ENCODE measurements around the gene PNMT.

PNMT gene

DNA sequence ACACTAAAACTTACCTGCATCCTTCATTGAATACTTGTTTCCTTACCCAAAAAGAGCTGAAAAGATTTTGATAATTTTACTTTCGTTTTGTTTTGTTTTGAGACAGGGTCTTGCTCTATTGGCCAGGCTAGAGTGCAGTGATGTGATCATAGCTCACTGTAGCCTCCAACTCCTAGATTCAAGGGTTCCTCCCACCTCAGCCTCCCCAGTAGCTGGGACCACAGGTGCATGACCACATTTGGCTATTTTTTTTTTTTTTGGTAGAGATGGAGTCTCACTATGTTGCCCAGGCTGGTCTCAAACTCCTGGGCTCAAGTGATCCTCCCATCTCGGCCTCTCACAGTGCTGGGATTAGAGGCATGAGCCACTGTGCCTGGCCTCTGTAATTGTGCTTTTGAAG, 13.1 kb upstream of the PNMT start:
- no peak for DNase-seq

DNA sequence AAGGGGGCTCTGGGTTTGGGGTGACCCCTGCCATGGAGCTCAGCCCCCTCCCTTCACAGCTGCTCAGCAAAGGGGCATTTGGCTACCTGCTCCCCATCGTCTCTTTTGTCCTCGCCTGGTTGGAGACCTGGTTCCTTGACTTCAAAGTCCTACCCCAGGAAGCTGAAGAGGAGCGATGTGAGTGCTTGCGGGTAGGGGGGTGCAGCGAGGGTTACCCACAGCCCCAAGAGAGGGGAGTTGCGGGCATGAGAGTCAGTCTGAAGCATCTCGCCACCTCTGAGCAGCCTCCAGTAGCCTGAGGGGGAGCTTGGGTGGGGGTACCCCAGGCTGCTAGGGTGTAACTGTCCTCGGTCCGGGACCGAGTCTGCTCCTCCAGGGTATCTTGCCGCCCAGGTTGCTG, 9.9 kb upstream of the PNMT start:
- no peak for DNase-seq

DNA sequence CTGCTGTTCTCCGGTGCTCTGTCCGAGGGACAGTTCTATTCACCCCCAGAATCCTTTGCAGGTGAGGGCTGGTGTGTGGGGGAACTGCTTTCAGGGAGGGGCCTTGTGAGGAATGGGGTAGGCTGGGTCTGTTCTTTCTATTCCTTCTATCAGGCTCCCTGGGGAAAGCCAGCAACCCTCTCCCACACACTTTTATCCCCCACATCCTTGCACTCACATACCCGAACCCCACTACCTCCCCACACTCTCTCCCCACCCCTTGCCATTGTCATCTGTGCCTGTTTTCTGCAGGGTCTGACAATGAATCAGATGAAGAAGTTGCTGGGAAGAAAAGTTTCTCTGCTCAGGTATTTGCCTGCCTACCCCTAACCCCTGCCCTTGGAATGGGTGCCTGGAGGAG, 9.5 kb upstream of the PNMT start:
- DNase-seq: no peak

DNA sequence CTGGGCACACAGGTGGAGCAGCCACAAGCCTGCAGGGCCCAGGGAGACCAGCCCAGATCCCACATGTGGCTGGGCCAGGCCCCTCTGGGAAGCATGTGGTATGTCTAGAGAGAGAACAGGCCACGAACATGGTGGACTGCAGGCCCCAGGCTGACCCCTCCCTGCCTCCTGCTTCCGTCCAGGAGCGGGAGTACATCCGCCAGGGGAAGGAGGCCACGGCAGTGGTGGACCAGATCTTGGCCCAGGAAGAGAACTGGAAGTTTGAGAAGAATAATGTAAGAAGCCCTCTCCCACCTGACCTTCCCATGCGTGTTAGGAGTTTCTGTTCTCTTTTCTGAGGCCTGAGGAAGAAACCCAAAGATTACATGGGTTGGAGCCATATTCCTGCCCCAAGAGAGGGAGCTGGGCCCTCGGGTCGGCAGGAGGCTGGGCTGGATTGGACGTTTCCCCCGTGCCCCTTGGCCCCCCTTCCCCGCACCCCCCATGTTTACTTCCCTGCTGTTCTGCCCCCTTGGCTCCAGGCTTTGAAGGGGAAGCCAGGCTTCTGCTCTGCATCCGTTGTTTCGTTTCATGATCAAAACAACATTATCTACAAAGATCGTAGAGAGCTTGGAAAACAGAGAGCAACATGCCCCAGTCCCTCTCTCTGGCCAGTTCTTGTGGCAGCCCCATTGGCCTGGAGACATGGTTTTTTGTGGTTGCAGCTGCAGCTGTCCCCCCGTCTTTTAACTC, 8.8 kb upstream of the PNMT start:
- DNase-seq: no peak

DNA sequence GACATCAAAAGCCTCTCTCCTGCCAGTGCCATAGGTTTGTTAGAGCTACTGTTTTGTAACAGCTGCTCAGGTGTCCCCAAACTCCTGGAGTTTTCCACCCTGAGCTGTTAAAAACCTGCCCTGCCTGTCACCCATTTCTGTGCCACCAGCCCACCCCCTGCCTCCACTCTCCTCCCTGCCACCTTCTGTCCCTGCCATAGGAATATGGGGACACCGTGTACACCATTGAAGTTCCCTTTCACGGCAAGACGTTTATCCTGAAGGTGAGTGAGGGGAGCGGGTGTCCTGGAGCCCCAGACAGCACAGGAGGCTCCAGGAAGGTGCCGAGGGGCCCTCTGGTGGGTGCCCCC, 8.3 kb upstream of the PNMT start:
- no peak for DNase-seq

DNA sequence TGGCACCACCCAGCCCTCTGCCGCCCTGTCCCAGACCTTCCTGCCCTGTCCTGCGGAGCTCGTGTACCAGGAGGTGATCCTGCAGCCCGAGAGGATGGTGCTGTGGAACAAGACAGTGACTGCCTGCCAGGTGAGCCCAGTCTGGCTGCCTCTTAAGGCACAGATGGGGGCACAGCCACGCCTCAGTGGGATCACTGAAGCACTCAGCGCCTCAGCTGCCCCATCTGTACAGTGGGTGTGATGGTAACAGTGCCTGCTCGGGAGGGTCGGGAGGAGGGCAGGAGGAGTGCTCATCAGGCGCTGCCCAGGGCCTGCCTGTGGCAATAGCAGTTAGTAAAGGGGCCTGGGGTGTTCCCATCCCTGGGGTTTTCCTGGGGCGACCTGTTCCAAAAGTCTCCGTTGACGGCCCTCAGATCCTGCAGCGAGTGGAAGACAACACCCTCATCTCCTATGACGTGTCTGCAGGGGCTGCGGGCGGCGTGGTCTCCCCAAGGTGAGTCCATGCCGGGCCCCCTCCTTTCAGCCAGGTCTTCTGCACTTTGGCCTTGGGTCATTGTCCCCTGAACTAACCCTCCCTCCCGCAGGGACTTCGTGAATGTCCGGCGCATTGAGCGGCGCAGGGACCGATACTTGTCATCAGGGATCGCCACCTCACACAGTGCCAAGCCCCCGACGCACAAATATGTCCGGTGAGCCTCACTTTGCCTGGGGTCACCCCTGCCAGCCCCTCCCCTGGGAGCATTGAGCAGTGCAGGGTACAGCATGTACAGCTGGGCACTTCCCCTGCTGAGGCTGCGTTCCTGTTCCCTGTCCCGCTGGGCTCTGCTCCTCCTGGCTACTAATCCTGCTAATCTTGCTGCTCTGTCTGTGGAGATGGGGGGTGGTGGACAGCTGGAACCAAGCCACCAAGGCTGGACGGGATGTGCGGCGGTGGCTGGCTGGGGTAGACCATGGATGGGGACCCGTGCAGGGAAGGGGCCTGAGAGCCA, 7.6 kb upstream of the PNMT start:
- DNase-seq: no peak

DNA sequence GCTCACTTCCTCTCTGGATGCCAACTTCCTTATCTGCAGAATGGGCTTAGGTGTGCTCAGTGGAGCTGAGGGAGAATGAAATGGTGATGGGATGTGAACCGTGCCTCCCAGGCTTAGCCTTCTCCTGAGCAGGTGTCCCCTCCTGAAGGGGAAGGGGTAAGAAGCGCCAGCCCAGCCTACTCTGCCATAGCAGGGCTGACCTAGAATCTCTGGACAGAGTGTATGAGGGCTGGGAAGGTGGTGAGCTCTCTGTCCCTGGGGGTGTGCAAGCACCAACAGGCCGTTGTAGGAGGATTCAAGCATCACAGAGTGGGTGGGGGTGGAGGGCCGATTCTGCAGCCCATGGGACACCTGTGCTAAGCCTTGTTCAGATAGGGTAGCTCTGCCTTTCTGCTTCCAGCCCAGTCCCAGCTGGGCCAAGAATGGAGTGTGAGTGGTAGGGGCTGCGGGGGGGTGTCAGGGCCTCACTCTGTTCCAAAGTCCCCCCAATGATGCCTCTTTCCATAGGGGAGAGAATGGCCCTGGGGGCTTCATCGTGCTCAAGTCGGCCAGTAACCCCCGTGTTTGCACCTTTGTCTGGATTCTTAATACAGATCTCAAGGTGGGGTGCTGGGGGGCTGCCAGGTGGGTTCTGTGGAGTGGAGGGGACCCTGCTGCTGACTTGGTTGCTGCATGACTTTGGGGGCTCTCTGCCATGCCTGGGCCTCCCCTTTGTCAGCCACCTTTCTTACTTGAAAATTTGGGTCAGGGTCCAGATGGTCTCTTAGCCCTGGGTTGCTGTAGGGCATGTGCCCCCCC, 6.3 kb upstream of the PNMT start:
- no peak for DNase-seq

DNA sequence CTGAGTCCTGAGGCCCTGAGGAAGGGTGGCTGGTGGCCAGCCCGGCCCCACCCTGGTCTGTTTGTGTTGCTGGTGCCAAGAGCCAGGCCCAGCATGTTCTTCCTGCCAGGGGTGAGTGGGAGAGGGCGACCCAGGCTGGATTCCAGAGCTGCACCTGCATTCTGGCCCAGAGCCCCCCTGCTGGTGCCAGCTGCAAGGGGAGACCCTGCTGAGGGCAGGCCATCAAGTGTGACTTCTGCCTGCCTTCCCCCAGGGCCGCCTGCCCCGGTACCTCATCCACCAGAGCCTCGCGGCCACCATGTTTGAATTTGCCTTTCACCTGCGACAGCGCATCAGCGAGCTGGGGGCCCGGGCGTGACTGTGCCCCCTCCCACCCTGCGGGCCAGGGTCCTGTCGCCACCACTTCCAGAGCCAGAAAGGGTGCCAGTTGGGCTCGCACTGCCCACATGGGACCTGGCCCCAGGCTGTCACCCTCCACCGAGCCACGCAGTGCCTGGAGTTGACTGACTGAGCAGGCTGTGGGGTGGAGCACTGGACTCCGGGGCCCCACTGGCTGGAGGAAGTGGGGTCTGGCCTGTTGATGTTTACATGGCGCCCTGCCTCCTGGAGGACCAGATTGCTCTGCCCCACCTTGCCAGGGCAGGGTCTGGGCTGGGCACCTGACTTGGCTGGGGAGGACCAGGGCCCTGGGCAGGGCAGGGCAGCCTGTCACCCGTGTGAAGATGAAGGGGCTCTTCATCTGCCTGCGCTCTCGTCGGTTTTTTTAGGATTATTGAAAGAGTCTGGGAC, 5.5 kb upstream of the PNMT start:
- no peak for DNase-seq

DNA sequence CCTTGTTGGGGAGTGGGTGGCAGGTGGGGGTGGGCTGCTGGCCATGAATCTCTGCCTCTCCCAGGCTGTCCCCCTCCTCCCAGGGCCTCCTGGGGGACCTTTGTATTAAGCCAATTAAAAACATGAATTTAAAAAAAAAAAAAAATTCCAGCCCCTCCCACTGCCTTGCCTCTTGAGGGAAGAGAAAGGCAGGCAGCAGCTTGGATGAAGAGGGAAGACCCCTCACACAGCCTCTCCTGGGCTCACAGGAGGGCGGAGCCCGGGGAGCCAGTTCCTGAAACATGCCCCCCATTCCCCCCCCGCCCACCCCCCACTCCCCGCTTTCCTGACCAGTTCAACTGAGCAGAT, 4.9 kb upstream of the PNMT start:
- DNase-seq: no peak

DNA sequence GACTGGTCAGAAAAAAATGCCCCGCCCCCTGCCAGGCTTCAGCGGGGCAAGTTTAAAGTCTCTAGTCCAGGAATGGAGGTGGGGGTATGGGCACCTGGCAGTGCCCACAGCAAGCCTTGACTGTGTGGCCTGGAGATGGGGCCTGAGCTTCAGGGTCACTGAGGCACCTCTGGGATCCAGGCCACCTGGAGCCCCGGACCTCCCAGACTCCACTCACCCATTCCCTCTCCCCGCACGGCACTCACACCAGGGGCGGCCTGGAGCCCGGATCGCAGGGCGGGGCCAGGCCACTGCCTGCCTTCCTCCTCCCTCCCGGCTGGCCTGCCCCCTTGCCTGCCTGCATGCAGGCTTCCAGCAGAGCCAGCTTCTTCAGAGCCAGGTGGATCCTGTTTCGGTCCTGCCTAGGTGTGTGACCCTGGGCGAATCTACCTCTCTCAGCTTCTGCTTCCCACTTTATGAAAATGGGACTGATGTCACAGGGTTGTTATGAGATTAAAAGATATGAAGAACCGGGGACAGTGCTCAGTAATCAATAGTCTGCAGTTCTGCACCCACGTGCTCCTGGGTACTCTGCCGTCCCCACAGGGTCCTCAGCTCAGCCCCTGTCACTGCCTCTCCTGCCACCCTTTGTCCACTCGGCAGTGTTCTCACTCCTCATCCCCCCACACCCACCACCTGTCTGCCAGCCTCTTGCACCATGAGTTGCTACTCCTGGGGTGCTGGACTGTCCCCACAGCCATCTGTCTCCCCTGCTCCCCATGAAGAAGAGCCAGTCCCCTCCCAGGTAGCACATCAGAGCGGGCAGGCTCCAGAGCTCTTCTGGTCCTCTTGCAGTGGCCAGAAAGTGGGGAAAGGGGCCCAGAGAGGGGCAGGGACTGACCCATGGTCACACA, 4.3 kb upstream of the PNMT start:
- peak; percentile 18 for DNase-seq

DNA sequence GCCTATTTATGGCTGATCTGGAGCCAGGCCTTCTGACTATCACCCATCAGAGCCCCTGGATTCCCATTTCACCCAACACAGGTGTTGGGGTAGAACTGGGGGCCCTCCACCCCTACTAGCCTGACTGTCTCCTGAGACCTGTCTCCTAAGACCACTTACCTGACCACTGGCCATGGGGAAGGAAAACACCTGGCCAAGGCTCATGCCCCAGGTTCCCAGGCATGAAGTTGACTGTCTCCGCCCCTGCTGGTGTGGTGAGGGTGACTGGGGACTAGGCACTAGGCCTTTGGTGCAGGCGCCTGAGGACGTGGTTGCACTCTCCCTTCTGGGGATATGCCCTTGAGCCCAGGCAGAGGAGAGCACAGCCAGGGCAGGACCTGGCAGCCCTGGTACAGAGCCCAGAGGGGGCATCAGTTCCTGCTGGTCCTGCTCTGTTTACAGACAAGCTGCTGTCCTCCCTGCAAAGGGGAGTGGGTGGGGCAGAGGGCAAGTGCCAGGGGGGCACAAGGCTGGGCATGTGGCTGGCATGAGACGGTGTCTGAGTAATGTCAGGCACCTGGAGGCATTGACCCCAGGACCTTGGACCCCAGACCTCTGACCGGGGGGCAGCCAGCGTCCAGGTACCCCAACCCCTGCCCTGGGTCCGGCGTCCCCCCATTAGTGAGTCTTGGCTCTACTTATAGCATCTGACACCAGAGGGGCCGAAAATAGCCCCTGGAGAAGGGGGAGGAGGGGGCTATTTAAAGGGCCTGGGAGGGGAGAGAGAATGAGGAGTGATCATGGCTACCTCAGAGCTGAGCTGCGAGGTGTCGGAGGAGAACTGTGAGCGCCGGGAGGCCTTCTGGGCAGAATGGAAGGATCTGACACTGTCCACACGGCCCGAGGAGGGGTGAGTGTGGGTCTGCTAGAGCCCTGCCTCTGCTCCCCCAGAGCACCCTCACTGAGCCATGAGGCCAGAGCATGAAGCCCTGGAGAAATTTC, 3.4 kb upstream of the PNMT start, which contains the start of gene TCAP:
Gene TCAP, plus strand, starts transcription at position 769 of the 981 bp plus-strand sequence. Its CDS starts 11 bp downstream, at position 780.
- DNase-seq: no peak

DNA sequence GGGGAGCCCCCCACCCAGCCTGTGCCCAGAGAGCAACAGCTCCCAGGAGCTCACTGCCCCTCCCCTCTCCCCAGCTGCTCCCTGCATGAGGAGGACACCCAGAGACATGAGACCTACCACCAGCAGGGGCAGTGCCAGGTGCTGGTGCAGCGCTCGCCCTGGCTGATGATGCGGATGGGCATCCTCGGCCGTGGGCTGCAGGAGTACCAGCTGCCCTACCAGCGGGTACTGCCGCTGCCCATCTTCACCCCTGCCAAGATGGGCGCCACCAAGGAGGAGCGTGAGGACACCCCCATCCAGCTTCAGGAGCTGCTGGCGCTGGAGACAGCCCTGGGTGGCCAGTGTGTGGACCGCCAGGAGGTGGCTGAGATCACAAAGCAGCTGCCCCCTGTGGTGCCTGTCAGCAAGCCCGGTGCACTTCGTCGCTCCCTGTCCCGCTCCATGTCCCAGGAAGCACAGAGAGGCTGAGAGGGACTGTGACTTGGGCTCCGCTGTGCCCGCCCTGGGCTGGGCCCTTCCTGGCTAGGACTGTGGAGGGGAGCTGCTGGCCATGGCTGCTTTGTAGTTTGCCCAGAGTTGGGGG, 2.5 kb upstream of the PNMT start:
- no peak for DNase-seq

DNA sequence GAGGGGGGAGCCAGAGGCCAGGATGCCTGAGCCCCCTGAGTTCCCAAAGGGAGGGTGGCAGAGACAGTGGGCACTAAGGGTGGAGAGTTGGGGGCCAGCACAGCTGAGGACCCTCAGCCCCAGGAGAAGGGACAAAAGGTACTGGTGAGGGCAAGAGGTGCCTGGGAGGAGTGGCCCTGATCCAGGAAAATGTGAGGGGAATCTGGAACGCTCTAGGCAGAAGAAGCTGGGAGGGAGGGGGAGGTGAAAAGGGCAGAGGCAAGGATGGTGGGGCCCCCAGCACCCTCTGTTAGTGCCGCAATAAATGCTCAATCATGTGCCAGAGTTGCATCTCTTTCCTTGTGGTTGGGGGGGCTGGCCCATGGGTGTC, 2.0 kb upstream of the PNMT start:
- no peak for DNase-seq

DNA sequence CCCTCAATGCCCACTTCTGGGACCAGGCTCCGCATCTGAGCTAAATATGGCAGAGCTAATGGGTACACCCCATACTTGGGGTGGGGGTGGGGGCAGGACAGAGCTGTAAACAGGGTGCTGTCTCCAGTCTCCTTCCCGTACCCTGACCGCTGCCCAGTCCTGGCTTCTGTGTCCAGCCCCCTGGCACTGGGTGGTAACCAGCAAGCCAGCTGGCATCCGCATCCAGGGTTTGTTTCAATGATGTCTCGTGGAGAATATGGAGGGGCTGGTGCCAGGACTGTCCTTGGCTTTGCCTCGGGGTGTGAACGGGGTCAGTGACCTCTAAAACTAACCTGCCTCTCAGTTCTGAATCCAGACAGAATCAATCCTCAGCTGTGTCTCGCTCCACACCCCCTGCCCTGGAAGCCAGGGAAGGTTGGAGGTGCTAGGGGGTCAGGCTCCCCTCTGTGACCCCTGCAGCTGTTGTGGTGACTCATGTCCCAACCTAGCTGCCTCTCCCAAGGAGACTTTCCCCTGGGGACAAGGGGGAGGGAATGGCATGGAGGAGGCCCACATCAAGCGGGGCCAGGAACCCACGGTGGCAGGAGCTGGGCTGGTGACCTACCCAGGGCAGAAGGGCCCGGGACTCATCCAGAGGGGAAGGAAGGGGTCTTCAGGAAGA, 1.5 kb upstream of the PNMT start:
- no peak for DNase-seq

DNA sequence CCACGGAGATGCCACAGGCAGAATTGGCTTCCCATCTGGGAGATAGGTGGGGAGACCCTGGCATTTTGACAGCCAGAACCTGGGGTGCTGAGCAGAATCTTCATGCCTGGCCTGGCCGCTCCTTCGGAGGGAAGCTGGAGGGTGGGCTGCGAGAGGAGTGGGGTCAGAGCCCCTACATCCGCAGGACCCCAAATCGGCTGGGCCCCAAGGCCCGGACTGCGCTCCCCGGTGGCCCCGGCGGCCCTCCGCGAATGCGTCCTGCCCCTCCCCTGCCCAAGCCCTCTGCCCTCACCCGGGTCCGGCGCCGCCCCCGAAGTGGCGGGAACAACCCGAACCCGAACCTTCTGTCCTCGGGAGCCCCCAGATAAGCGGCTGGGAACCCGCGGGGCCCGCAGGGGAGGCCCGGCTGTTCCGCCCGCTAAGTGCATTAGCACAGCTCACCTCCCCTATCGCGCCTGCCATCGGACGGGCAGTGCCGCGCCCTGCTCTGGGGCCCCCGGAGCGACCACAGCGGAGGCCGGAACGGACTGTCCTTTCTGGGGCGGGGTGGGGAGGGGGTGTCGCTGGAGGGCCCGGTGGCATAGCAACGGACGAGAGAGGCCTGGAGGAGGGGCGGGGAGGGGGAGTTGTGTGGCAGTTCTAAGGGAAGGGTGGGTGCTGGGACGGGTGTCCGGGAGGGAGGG, 850 bp upstream of the PNMT start:
- no peak for DNase-seq

DNA sequence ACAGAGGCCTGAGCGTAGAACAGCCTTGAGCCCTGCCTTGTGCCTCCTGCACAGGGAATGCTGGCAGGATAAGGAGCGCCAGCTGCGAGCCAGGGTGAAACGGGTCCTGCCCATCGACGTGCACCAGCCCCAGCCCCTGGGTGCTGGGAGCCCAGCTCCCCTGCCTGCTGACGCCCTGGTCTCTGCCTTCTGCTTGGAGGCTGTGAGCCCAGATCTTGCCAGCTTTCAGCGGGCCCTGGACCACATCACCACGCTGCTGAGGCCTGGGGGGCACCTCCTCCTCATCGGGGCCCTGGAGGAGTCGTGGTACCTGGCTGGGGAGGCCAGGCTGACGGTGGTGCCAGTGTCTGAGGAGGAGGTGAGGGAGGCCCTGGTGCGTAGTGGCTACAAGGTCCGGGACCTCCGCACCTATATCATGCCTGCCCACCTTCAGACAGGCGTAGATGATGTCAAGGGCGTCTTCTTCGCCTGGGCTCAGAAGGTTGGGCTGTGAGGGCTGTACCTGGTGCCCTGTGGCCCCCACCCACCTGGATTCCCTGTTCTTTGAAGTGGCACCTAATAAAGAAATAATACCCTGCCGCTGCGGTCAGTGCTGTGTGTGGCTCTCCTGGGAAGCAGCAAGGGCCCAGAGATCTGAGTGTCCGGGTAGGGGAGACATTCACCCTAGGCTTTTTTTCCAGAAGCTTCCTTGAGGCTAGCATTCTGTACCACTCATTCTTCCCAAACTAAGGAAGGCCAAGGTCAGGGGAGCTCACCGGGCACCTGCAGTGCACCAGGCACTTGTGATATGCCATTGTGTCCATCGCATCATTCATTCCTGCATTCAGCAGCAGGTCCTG, 1.9 kb downstream of the PNMT start:
- no peak for DNase-seq

DNA sequence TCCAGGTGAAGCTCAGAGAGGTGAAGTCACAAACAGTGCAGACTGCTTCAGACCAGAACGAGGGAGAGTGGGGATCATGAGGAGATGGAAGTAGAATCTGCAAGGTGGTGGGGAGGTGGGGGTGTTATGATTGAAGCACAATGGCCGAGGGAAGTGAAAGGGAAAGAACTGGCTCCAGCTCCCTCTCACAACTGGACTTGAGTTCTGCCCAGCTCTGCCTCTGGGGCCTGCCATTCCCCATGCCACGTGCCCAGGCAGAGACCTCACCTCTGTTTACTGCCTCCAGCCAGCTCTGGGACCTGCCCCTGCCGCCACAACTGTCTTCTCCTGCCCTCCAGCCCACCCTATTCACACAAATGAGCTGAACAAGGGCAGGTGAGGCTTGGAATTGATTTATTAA, 2.5 kb downstream of the PNMT start:
- DNase-seq: no peak

Data from NCI-H2227 treated with DMSO at 0.1 percent for 48 hours (cell line).